Lower lobe of right lung (tissue), 2 donors: ENCODE data around the gene COL18A1. TPM values are rescaled to one million over a fixed set of nuclear protein-coding genes. Genes with fewer than 3 reads are reported as not detected.

Experiments used
- ATAC-seq, 2 donors: fragments of 200-7000 bp; cut with Tn5 transposase; one replicate each; pipeline ENCODE4 v1.9.1; 2020 to 2022; ENCODE audit warnings: mild to moderate bottlenecking in 2 of 2, moderate library complexity in 2 of 2
- DNase-seq: peaks from one replicate; pipeline ENCODE4 v3.0.0-alpha.2; 2020
- H3K27ac ChIP-seq: fragments of 200-600 bp; one replicate; pipeline ENCODE4 v1.8.0; 2022
- H3K27me3 ChIP-seq: fragments of 200-600 bp; one replicate; pipeline ENCODE4 v1.8.0; 2022; ENCODE audit warnings: low read depth
- H3K36me3 ChIP-seq: fragments of 200-600 bp; one replicate; pipeline ENCODE4 v1.8.0; 2022; ENCODE audit warnings: mild to moderate bottlenecking
- H3K4me1 ChIP-seq: fragments of 200-600 bp; one replicate; pipeline ENCODE4 v1.8.0; 2022
- H3K4me3 ChIP-seq: fragments of 200-600 bp; one replicate; pipeline ENCODE4 v1.8.0; 2022; ENCODE audit warnings: mild to moderate bottlenecking
- H3K9me3 ChIP-seq: fragments of 200-600 bp; one replicate; pipeline ENCODE4 v1.8.0; 2022
- CTCF ChIP-seq: fragments of 200-600 bp; IDR thresholded peaks from one replicate; pipeline ENCODE4 v1.8.0; 2022; ENCODE audit warnings: antibody characterized with exemption, mild to moderate bottlenecking
- intact Hi-C: fragments of 100-400 bp; cut with DNase I; formaldehyde crosslinking; loops from one replicate; pipeline ENCODE4 v1.11.0; 2022
- total RNA-seq: library from RNA; stranded (reverse); fragmentation: NEBNext Ultra II Directional; extraction: Animal tissue kit (Norgen Biotek cat#: 25700); gene quantifications from one replicate; pipeline ENCODE4 v1.2.1, GENCODE V29; 2021
- donor health status: DM: no; HTN: yes; CAD: no; lungs with severe emphysema.

Gene COL18A1
- total RNA-seq, 1 donor from 2014 or later: 45.1 TPM

DNA sequence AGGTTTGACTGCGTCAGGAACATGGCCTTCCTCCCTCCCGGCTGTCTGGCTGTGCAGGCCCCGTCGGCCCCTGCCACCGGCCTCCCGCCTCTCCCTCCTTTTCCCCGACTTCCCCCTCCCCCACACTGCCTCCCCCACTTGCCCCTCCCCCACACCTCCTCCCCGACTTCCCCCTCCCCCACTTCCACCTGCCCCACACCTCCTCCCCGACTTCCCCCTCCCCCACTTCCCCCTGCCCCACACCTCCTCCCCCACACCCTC, 84.7 kb downstream of the COL18A1 start:
- Histone ChIP-seq H3K9me3 (no peaks in the 10 kb centered on the region), H3K27me3 (no peaks in the 10 kb centered on the region), H3K27ac (no peak overlapping the region), H3K36me3 (peaks cover 13% of the 10 kb centered on the region), H3K4me3 (no peak overlapping the region), H3K4me1 (no peaks in the 10 kb centered on the region)
- DNase-seq (no peak), ATAC-seq (no peak)
- intact Hi-C loops: no loop called here
- TF ChIP-seq CTCF: no peak

- H3K27ac ChIP-seq: no peak overlapping the region
- H3K9me3 ChIP-seq: no peaks in the 10 kb centered on the region
- ATAC-seq (no peak), DNase-seq (no peak)
- H3K36me3 ChIP-seq: peaks cover 17% of the 10 kb centered on the region
- intact Hi-C loops: no loop called here
- H3K4me1 ChIP-seq: no peaks in the 10 kb centered on the region
- no peak overlapping the region for H3K4me3 ChIP-seq
- H3K27me3 ChIP-seq: no peaks in the 10 kb centered on the region
- no peak for TF ChIP-seq CTCF
These were observed 85.2 kb downstream of the COL18A1 start for GRCh38 chr21:45490049-45490731.

GRCh38 chr21:45491056-45491455, 86.1 kb downstream of the COL18A1 start:
- TF ChIP-seq CTCF: no peak
- no peak overlapping the region for H3K4me3 ChIP-seq
- peaks cover 26% of the 10 kb centered on the region for H3K36me3 ChIP-seq
- no peaks in the 10 kb centered on the region for H3K27me3 ChIP-seq
- H3K9me3 ChIP-seq: no peaks in the 10 kb centered on the region
- H3K4me1 ChIP-seq: no peaks in the 10 kb centered on the region
- ATAC-seq (no peak), DNase-seq (no peak)
- intact Hi-C loops: no loop called here
- H3K27ac ChIP-seq: no peak overlapping the region

DNA sequence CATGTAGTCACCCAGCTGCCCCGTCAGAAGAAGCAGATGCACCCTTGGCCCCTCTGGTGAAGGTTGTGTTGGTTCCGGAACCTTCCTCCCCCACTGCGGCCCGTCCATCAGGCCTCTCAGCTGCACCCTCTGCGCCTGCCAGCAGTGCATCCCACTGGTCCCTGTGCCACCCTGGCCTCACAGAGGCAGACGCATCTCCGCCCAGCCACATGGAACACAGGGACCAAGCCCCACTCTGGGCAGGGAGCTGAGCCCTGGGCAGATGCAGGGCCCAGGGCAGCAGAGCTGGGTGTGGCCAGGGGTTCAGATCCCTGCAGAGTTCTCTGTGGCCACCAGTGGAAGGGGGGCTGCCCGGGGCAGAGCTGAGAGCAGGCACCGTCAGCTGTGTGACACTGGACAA, 86.7 kb downstream of the COL18A1 start:
- DNase-seq: no peak
- Histone ChIP-seq H3K9me3 (no peaks in the 10 kb centered on the region), H3K27ac (no peak overlapping the region), H3K27me3 (no peaks in the 10 kb centered on the region), H3K36me3 (peaks cover 31% of the 10 kb centered on the region), H3K4me1 (no peaks in the 10 kb centered on the region), H3K4me3 (no peak overlapping the region)
- intact Hi-C loops: no loop called here
- no peak for ATAC-seq
- no peak for TF ChIP-seq CTCF

DNA sequence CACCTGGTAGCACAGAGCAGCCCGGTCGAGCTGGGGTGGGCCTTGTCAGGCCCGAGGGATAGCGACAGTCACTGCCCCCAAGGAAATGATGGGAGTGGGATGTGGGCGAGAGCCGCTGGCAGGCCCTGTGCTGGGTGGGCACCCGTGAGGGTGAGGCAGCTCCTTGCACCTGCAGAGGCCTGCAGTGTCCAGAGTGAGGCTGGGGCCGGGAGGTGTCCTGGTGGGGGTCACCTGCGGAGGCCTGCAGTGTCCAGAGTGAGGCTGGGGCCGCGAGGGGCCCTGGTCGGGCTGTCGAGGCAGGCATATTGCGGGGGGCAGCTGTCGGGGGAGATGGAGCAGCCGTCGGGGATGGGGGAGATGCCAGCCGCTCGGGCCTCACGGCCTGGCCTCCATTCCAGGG, 87.8 kb downstream of the COL18A1 start:
- no peak for ATAC-seq
- TF ChIP-seq CTCF: no peak
- Histone ChIP-seq H3K9me3 (no peaks in the 10 kb centered on the region), H3K4me3 (no peak overlapping the region), H3K27me3 (no peaks in the 10 kb centered on the region), H3K27ac (no peak overlapping the region), H3K4me1 (no peaks in the 10 kb centered on the region), H3K36me3 (peaks cover 36% of the 10 kb centered on the region)
- intact Hi-C loops: no loop called here
- DNase-seq: no peak
